ENCODE measurements around the gene LSAMP.

Gene LSAMP

DNA sequence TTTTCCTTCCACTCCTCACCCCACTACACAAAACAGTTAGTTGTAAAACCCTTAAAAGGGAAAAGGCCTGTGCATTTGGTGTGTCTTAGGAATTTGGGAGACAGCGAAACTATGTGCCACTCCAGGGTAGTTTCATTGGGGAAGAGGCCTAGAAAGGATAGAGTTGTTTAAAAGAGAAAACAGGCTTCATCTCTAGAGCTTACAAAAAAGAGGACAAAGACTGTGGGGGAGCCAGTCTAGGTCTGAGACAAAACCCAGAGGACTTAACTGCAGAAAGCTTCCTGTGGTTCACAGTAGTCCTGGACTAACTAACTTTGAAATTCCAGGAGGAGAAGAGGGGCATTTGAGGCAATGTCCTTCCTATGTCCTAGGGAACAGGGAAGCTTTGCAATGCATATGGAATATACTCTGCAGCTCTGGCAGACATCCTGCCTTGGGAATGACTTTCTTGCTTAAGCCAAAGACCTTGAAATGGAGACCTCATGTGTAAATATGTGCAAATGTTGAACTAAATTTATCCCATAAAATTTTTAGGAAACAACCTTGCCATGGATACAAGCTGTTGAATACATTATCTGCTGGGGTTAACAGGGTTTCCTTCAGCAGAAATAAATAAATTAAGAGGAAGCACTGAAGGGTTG lies 159.4 kb downstream of the LSAMP start:
- no peak for DNase-seq

DNA sequence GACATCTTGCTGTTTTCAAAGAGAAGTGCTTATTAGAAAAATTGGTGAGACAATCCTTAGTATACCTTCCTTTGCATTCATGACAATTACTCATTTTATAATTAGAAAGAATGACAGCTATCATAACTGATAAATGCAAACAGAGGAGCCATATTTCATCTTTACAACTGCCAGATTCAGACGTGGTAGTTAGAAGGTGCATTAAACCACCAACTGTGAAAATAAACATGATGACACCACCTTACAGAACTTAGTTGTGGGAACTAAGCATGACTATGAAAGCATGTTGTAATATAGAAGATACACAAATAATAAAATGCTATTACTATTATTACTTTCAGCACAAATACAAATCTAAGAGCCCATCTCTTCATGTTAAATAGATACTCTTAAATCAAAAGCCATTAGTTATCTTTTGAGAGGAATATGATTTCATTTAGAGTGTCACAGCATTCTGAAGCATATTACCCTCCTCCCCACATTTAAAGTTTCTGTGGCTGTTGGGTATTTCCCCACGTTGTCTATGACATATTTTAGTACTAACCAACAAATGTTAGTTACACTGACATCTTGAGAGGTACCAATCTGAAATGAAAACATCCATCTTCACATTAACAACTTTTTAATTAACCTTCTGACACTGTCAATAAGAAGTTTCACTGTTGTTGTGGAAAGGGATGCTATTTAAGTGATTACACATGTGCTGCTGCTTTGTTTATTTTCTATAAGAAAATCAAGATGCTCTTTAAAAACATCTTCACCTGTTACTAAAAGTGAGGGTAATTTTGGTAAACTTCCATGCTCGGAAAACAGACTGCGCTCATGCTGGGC lies 163.8 kb downstream of the LSAMP start:
- no peak for DNase-seq

DNA sequence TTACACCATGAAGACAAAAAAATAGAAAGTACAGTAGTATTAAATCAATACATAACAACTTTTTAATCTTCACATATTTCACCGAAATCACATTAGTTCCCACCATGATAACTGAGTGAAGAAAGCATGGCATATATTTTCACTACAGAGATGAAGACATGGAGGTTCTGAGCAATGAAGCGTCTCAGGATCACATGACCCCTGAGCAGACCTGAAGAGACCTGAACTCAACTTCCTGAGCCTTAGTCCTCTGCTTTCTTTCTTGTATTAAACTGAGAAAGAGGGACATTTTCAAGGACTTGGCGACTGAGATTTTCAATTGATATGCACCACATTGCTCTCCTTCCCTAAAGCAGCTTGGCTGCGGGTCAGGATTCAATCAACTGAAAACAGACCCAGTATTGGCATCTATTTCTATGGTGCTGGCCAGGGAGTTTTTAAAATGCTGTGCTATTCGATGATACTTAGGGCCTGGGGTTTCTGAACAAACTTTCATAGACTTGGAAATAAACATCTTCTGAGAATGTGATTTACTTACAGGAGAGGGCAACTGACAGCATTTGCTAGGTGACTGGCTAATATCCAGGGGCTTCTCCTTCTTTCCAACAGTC lies 165.1 kb downstream of the LSAMP start:
- no peak for DNase-seq

DNA sequence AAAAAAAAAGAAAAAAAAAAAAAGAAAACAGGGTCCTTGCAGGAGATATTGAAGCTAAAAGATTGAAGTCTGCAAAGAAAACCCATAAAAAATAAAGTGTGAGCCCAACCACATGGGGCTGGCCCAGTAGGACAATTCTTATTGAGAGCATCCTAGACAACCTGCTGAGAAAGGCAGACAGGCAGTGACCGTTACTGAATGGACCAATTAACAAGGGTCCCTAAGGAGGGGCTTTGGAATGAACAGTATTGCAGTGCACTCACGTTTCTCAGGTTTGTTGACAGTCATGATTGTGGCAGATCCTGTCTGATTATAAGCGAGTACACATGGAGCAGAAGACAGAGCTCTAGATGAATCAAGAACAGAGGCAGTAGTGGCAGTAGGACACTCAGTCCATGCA lies 168.6 kb downstream of the LSAMP start:
- DNase-seq: no peak

DNA sequence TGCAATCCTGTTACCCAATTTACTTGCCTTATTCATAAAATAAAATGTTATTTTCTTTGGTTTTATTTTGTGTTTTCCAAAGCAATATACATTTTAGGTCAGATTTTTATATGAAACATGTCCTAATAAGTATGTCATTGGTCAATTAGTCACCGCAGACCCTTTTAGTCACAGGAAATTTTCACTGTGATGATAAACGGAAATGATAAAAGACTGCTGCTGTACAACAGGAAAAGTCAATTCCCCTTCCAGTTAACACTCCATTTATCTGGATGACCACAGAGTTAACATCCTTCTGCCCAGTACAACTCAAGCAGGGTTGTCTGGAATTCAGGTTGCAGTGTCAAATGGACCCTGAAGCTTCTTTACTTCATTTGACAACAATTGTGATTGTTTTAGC lies 175.2 kb downstream of the LSAMP start:
- no peak for DNase-seq

DNA sequence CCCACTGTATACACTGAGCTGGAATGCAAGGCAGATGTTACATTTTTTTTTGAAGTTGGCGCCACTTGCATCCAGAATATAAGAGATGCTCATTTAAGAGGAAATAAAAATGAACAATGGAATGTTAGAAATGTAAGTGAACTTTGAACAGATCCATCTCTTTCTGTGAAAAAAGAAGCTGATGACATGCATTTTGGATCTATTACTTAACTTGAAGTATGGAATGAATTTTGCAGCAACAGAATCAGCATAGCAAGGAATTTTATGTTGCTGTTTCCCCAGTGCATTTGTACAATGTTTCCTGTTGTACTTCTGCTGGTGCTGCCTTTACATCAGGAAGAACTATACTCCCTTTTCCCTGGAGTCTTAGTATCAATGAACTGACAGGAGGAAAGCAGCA lies 178.2 kb downstream of the LSAMP start:
- no peak for DNase-seq

DNA sequence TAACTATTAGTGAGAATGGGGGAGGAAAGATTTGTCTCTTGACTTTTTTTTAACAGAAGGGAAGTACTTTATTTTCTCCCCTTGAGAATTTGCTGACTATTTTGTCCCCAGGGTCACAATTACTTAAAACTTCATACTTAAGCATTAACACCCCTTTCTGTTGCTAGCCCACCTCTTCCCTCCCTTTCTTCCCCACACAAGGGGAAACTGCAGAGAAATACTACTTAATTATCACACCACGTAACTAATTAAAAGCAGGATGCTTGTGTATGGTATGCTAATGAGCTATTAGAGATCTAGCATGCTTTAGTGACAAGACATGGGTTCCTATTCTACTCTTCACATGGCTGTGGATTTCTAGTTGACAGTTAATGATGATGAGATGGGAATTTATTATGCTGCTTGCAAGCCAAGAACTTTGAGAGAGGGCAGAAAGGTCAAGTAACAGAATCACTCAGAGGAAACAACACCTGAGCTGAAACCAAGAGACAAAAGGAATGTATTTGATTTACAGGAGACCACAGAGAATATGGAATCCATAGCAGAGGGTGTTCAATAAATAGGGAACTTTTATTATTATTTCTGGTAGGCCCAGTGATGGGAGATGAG lies 179.2 kb downstream of the LSAMP start:
- DNase-seq: no peak

DNA sequence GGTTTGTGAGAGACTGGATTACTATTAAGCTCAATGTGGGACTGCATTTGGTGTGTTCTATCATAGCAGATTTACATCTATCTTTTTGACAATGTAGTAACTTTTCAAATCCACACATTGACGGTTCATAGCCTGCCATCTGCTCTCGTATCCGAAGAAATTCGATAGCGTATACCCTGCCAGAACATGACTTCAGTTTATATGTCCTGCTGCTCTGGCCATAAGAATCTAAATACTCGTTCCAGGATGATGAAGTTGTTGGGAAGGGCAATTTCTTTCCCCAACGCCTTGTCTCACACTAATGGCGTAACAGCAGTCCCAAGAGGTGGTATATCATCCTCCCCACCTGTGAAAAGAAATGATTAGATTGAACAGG lies 180.0 kb downstream of the LSAMP start:
- DNase-seq: no peak

DNA sequence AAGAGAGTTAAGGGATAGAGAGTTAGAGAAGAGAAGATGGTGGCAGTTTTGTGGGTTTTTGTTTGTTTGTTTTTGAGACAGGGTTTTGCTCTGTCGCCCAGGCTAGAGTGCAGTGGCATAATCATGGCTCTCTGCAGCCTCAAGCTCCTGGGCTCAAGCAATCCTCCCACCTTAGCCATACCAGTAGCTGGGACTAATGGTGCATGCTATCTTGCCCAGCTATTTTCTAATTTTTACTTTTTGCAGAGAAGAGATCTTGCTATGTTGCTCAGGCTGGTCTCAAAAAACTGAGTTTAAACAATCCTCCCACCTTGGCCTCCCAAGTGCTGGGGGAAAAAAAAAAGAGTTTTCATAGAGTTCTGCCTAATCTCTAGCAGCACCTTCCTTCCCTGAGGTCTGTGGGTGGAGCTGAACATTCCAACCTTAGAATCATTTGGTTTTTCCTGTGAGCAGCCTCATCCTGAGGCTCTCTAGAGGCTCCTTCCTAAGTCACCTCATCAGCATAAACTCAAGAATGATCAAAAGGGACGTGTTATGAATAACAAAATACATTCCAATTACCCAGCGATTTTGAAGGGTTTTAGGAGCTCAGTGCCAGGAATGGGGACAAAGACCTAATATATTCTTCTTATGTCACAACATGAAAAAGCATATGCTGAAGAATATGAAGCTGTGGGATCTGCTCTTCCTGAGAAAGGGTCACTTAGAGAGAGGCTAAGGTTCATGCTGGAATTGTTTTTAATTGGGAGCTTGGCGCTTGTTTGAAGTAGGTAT lies 180.6 kb downstream of the LSAMP start:
- DNase-seq: no peak

DNA sequence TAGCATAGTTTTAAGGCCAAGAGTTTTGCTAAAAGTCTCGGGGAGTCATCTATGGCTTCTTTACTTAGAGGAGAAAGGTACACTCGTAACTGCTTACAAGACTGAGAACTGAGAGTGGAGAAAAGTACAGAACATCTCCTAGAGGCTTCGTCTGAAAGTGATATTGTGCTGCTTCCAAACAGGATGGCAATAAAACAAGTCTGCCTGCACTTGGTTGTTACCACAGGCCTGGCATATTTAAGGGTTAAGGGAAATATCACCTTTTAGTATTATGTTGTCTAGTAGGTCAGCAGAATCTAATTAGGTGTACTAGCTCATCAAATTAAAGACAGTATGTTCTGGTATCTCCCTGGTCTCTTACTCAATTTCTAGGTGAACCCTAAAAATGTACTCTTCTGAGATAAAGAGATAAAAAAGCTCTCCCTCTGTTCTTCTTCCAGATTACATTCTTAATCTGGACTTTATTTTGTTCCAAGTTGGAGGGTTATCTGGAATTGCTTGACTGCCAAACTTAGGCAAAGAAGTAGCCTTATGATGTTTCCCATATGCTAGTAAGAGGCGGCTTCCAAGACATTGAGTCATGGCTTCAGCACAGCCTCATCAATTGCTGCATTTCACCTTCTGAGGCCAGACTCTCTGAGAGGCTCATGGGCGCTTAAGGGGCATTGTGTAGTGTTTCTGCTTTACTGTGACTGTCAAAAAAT lies 181.3 kb downstream of the LSAMP start:
- no peak for DNase-seq

DNA sequence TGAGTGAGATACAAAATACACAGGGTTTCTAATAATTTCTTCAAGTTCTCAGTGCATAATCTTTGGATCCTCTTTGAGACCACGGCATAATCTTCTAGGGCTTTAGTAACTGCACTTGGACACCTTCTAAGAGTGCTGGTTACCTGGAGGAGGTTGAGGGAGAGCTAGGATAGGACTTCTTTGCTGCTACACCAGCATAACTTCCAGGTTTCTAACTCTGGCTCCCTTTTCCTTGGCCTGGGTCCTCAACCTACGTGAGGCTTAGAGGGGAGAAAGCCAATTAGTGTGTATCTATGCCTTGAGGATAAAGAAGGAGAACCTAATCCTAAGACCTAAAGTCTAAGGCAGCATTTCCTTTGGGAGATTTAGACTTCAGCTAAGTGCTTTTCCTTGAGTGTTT lies 184.8 kb downstream of the LSAMP start:
- DNase-seq: no peak

DNA sequence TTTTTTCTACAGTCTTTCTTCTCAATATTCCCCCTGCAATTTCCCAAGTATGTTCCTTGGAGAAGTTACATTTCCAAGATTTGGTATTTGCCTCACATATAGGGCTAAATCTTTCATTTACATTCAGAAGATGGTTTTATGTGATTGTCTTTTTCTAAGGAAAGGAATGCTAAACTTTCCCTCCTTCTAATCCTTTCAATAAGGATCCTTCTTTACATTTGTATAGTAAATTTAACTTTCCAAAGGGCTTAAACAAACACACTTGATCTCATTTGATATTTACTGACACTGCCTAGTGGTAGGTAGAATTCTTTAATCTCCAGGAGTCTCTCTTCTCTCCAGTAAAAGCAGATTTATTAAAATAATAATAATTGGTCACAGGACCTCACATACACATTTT lies 185.3 kb downstream of the LSAMP start:
- DNase-seq: no peak

DNA sequence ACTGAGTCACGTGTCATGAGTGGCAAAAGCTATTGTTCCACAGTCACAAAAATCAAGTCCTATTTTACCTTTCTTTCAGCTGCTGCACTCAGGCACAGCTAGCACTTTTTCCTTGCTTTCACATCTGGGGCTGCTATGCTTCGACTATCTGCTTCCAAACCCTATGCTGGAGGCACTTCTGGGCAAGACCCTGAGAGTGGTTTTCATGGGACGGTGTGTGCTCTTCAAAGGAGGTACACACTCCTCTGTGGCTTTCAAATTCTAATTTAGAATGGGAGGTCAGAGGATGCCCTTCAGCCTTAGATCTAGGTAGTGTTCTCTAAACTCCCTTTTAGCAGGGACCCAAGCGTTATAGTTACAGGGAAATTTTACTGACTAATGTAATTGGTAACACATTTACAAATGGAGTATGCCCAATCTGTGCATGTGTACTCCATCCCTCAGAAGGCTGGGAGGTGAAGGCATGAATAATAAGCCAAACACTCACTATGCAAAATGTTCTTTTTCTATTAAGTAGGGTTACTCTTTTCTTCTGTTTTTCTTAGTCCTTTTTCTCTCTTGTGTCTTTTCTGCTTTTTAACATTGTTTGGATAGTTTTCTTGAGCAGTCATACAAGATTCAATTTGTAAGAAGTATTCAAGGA lies 188.3 kb downstream of the LSAMP start:
- no peak for DNase-seq

DNA sequence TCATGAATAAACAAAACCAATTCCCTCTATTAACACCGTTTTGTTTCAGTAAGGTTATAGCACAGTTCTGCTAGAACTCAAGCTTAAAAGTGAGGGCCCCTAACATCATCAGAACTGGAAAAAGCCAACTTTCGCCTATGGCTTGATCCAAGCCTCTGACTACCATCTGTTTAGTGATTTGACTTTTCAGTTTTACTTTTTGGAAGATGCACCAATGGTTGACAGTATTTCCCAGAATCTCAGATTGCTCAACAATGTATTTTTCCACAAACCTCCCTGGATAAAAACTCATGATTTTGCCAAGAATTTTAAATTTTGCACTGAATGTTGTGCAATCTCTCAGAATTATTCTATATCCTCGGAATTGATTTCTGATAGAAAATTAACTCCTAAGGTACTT lies 190.7 kb downstream of the LSAMP start:
- DNase-seq: no peak

DNA sequence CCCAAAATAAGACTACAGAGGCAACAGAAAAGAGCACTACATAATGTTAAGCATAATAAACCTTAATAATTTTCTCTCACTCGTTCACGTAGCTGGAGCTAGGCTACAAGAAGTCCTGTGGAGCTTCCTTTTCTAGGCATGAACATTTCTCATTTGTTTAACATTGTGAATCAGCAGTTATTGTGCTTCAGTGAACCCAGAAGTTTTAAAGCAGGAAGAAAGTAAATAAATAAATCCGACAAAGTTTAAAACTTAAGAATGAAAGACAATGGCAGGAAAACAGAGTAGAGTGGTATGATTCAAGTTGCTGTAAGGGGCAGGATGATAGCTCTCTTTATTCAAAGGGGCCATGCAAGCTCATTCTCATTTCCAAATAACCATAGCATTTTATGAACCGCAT lies 191.8 kb downstream of the LSAMP start:
- DNase-seq: no peak

DNA sequence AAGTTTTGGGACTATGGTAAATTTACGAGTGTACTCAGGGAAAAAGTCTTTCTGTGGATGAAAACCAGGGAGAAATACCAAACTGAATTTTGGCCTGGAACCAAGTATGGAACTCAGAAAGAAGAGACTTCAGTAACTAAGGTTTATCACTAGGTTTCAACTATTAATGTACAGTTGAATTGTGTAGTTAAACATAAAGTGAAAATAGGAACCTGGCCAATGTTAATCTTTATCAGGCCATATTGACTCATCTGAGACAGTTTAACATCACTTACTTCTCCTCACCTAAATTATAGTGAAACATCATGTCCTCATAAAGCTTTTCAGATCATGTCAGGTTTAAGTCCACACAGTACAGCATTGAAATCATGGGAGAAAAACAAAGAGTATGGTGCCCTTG lies 197.7 kb downstream of the LSAMP start:
- DNase-seq: no peak

DNA sequence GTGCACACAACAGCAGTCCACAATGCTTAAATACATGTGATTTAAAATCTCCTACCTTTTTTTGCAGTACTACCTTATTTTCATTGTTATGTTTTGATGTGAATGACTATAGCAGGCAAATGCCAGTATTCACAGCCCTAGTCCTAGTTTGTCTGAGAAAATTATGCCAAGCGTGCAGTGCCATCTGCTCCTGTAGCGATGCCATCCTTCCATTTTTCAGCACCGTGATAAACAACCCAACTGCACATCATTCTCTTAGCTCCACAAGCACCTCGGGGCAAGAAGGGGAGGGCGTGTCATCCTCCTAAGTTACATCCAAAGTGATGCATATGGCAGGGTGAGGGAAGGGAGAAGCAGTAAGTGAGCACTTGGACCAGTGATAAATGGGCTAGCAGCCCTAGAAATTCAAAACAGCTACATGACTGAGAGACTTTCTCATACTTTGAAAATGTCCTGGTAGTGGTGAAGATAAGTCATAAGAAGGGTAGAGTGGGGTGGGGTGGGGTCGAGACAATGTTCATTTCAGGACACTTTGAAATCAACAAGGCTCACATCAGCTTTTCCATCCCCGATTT lies 198.8 kb downstream of the LSAMP start:
- no peak for DNase-seq

DNA sequence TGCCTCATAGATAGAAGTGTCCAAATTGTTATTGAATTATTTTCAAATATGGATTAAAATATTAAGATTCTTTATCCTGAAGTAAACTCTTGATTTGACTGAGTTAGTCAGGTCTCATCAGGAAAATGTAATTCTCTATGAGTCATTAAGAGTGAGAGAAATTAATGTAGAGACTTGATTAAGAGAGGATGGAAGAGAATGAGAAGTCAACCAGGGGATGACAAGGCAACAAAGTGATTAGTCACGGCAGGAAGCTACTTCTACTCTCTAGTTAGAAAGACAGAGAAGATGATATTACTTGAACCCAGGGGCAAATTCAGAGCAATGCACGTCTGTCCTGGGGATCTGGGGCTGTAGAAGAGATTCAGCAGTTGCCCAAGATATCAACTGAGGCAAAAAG lies 202.5 kb downstream of the LSAMP start:
- no peak for DNase-seq

DNA sequence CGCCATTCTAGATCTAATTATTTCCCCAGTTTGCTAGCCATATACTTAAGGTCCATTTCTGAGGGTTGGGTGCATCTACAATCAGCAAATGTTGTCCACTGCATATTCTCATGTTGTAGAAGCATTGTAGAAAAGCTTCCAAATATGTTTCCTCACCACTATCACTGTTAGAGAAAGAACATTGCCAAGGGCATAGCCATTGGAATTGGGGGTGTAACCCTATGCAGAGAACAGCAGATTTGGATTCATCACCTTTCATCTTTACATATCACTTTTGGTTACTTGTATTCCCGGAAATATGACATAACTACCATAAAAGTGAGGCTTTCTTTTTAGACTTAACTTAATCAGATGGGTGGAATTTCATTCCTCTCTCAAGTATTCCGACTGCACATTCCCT lies 203.6 kb downstream of the LSAMP start:
- no peak for DNase-seq

DNA sequence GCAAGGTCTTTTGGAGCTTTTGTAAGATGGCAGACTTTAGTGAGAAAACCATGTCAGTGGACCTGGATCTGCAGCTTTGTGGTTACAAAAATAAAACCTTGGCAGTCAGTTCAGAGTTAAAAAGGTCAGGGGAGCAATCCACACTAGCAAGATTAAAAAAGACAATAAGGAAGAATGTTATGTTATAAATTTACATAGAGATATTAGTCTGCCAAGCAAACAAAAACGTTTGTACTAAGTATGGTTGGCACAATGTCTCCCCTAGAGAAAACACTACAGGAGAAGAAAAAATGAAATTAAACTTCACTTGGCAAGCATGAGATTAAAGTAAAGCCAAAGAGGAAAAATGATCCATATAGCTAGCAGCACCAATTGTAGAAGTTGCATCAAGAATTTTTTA lies 205.0 kb downstream of the LSAMP start:
- no peak for DNase-seq

DNA sequence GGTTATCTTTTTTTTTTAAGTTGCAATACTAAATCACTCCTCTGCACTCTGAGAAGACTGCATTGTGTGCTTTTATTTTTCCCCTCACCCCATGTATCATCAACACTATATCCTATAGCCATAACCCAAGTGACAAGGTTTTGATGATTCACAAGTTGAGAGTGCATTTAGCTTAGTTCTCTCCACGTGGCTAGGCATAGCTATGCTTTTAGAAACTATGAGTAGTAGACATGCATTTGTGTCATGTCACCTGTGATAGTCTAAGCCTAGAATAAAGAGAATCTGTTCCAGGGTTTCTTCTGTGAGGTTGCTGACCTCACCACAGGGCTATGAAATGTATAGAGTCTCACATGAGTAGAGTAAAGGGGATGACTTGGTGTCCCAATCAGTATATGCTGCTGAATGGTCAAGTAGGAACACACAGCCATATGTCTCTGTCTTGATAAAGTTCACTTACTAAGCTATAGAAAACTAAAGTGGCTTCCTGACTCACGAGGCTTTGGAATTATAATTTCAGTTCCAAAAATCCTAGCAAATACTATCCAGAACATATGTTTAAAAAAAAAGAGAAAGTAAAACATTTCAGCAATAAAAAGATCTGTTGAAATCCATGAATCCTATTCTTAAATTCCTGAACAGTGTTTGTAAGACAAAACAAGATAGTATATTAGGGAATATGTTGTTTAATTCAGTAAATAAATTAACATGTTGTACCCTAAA lies 206.3 kb downstream of the LSAMP start:
- no peak for DNase-seq

Data from activated CD8-positive, alpha-beta memory T cell treated with anti-CD3 and anti-CD28 coated beads for 24 hours (primary cell).